A549 treated with AZD9567 at 1 μM for 4 hours (cell line): Measurements from ENCODE around the gene JADE1. TPM values are rescaled to one million over a fixed set of nuclear protein-coding genes. Genes with fewer than 3 reads are reported as not detected.

Source experiments
- total RNA-seq: library from RNA; stranded (reverse); fragments of 200-300 nt; extraction: Qiagen RNA extraction; gene quantifications from 5 replicates; pipeline ENCODE4 v1.2.3, GENCODE V29; 2022; ENCODE audit not compliant: insufficient read depth

Gene JADE1
- 18.6 to 23.5 TPM (median 20.8 TPM) in 5 replicates for total RNA-seq

DNA sequence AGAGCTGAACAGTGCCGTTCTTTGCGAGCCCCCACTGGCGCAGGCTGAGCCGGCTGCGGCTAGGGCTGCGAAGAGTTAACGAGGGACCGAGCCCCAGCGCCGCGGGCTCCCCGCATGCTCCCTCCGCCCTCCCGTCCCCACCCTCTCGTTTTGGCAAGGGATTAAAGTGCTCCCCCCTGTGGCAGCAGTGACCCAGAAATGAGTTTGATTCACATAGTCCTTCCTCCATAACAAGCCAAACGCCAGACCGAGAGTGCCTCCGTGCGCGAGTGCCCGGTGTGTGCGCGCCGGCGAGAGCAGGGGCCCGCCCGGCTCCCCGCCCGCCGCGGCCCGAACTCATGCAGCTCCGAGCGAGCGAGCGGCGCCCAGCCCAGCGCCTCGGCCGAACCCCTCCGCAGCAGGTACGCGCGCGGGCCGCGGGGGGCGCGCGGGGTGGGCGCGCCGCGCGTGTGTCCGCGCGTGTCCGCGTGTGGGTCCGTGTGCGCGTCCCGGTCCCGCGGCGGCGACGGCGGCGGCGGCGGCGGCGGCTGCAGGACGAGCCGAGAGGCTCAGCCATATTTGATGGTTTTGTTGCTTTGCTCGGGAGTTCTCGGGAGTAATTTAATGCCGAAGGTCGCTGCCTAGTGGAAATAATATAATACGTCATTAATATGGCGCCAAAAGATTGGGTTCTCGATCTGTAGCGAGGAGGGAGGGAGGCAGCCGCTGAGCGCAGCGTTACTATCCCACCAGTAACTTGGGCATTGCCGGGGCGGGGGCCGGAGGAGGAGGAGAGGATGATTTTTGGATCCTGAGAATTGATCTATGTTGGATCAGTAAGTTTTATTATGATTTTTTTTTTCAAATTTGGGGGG, at the start of gene JADE1:
JADE1 (plus strand) TSS at position 224 of the 854 bp plus-strand sequence. CDS start 22,059 bp downstream, outside the sequence.

